ENCODE measurements around the gene RETREG2. TPM values are rescaled to one million over a fixed set of nuclear protein-coding genes. Genes with fewer than 3 reads are reported as not detected.
A peak's percentile ranks its signal among the peaks of the same experiment; 100 is the strongest.

The RETREG2 gene
- total RNA-seq, 1 donor from 2014 or later, result 54.1 TPM

GRCh38 chr2:219207884-219208740, 30.0 kb downstream of the RETREG2 start:
- H3K9me3 Mint-ChIP-seq, result no peaks in the 10 kb centered on the region
- no peaks in the 10 kb centered on the region for H3K27me3 Mint-ChIP-seq
- H3K36me3 Mint-ChIP-seq (ENCODE audit: low read depth), result peaks cover 25% of the 10 kb centered on the region
- H3K27ac Mint-ChIP-seq, result peak overlapping the region; percentile 81
- peaks cover 36% of the 10 kb centered on the region for H3K4me1 Mint-ChIP-seq
- H3K4me3 Mint-ChIP-seq, result peak overlapping the region; percentile 83
- intact Hi-C loops (cut with micrococcal nuclease), result loop anchor here (1.0 kb wide), 1 partner anchor 37 kb away; the partner anchor contains the start of genes GLB1L and STK16
- peak; percentile 59 for DNase-seq

GRCh38 chr2:219209236-219210195, 31.4 kb downstream of the RETREG2 start:
- H3K4me1 Mint-ChIP-seq, result peaks cover 41% of the 10 kb centered on the region
- intact Hi-C loops (cut with micrococcal nuclease), result no loop called here

GRCh38 chr2:219210196-219210885, 32.3 kb downstream of the RETREG2 start:
- Mint-ChIP-seq H3K9me3 (no peaks in the 10 kb centered on the region), H3K4me3 (no peak overlapping the region), H3K27me3 (no peaks in the 10 kb centered on the region), H3K36me3 (ENCODE audit: low read depth) (peaks cover 39% of the 10 kb centered on the region), H3K27ac (peak overlapping the region; percentile 81), H3K4me1 (peaks cover 44% of the 10 kb centered on the region)
- intact Hi-C loops (cut with micrococcal nuclease), result no loop called here
- DNase-seq, result peak; percentile 59

More at GRCh38 chr2:219209236-219210195, 31.4 kb downstream of the RETREG2 start:
- Mint-ChIP-seq H3K27me3 (no peaks in the 10 kb centered on the region), H3K9me3 (no peaks in the 10 kb centered on the region), H3K27ac (peak overlapping the region; percentile 81), H3K4me3 (peak overlapping the region; percentile 26), H3K36me3 (ENCODE audit: low read depth) (peaks cover 35% of the 10 kb centered on the region)
- DNase-seq, result peak; percentile 58

- no peak overlapping the region for H3K4me3 Mint-ChIP-seq
- peaks cover 44% of the 10 kb centered on the region for H3K4me1 Mint-ChIP-seq
- no peaks in the 10 kb centered on the region for H3K9me3 Mint-ChIP-seq
- peak; percentile 51 for DNase-seq
- intact Hi-C loops (cut with micrococcal nuclease), result loop anchor here (1.0 kb wide), 1 partner anchor 51 kb away; the partner anchor contains the start of gene NHEJ1
- no peaks in the 10 kb centered on the region for H3K27me3 Mint-ChIP-seq
- H3K36me3 Mint-ChIP-seq (ENCODE audit: low read depth), result peaks cover 39% of the 10 kb centered on the region
- peak overlapping the region; percentile 75 for H3K27ac Mint-ChIP-seq
Observed at GRCh38 chr2:219210886-219211362, 32.8 kb downstream of the RETREG2 start.

- Mint-ChIP-seq H3K9me3 (no peaks in the 10 kb centered on the region), H3K27me3 (no peaks in the 10 kb centered on the region), H3K27ac (no peak overlapping the region), H3K4me3 (no peak overlapping the region), H3K4me1 (peaks cover 50% of the 10 kb centered on the region), H3K36me3 (ENCODE audit: low read depth) (peaks cover 51% of the 10 kb centered on the region)
- intact Hi-C loops (cut with micrococcal nuclease), result no loop called here
- peak; percentile 55 for DNase-seq
Observed at GRCh38 chr2:219213026-219213415, 34.9 kb downstream of the RETREG2 start.

GRCh38 chr2:219213486-219214071, 35.5 kb downstream of the RETREG2 start:
- Mint-ChIP-seq H3K4me1 (peaks cover 45% of the 10 kb centered on the region), H3K36me3 (ENCODE audit: low read depth) (peaks cover 45% of the 10 kb centered on the region), H3K27ac (no peak overlapping the region), H3K4me3 (no peak overlapping the region), H3K9me3 (no peaks in the 10 kb centered on the region), H3K27me3 (no peaks in the 10 kb centered on the region)
- DNase-seq, result peak; percentile 52
- intact Hi-C loops (cut with micrococcal nuclease), result no loop called here

GRCh38 chr2:219214141-219214540, 36.1 kb downstream of the RETREG2 start:
- H3K9me3 Mint-ChIP-seq, result no peaks in the 10 kb centered on the region
- H3K27me3 Mint-ChIP-seq, result no peaks in the 10 kb centered on the region
- intact Hi-C loops (cut with micrococcal nuclease), result no loop called here
- H3K4me1 Mint-ChIP-seq, result peaks cover 45% of the 10 kb centered on the region
- DNase-seq, result peak; percentile 53
- H3K27ac Mint-ChIP-seq, result no peak overlapping the region
- no peak overlapping the region for H3K4me3 Mint-ChIP-seq
- peaks cover 43% of the 10 kb centered on the region for H3K36me3 Mint-ChIP-seq (ENCODE audit: low read depth)

GRCh38 chr2:219214786-219215185, 36.7 kb downstream of the RETREG2 start:
- no peak overlapping the region for H3K27ac Mint-ChIP-seq

GRCh38 chr2:219215871-219216534, 37.9 kb downstream of the RETREG2 start:
- no peak overlapping the region for H3K4me3 Mint-ChIP-seq
- intact Hi-C loops (cut with micrococcal nuclease), result no loop called here
- DNase-seq, result no peak
- H3K27ac Mint-ChIP-seq, result no peak overlapping the region
- peaks cover 48% of the 10 kb centered on the region for H3K36me3 Mint-ChIP-seq (ENCODE audit: low read depth)
- peaks cover 32% of the 10 kb centered on the region for H3K4me1 Mint-ChIP-seq
- H3K9me3 Mint-ChIP-seq, result no peaks in the 10 kb centered on the region
- H3K27me3 Mint-ChIP-seq, result no peaks in the 10 kb centered on the region

More at GRCh38 chr2:219214786-219215185, 36.7 kb downstream of the RETREG2 start:
- Mint-ChIP-seq H3K36me3 (ENCODE audit: low read depth) (peaks cover 42% of the 10 kb centered on the region), H3K4me3 (no peak overlapping the region), H3K27me3 (no peaks in the 10 kb centered on the region), H3K9me3 (no peaks in the 10 kb centered on the region), H3K4me1 (peaks cover 41% of the 10 kb centered on the region)
- DNase-seq, result no peak
- intact Hi-C loops (cut with micrococcal nuclease), result no loop called here

GRCh38 chr2:219216535-219216915, 38.5 kb downstream of the RETREG2 start:
- Mint-ChIP-seq H3K36me3 (ENCODE audit: low read depth) (peaks cover 52% of the 10 kb centered on the region), H3K9me3 (no peaks in the 10 kb centered on the region), H3K27ac (no peak overlapping the region), H3K4me3 (peak overlapping the region; percentile 34), H3K27me3 (no peaks in the 10 kb centered on the region), H3K4me1 (peaks cover 28% of the 10 kb centered on the region)
- DNase-seq, result no peak
- intact Hi-C loops (cut with micrococcal nuclease), result no loop called here

- Mint-ChIP-seq H3K4me1 (peaks cover 26% of the 10 kb centered on the region), H3K27ac (peak overlapping the region; percentile 81), H3K4me3 (peak overlapping the region; percentile 91), H3K36me3 (ENCODE audit: low read depth) (peaks cover 58% of the 10 kb centered on the region), H3K27me3 (no peaks in the 10 kb centered on the region), H3K9me3 (no peaks in the 10 kb centered on the region)
- intact Hi-C loops (cut with micrococcal nuclease), result loop anchor here (1.0 to 2.0 kb wide), 4 partner anchors 11 to 77 kb away; partner anchors contain the start of genes ANKZF1, ATG9A, DNAJB2 and NHEJ1
- no peak for DNase-seq
Observed at GRCh38 chr2:219218217-219218731, 40.2 kb downstream of the RETREG2 start.

Data from activated CD4-positive, alpha-beta T cell treated with anti-CD3 and anti-CD28 coated beads, Interleukin-2, amount 10 ng/mL, durations not matched to agents 24 days and 14 days (primary cell).